GM21447 (cell line): ENCODE data around the gene GPR68.
A peak's percentile ranks its signal among the peaks of the same experiment; 100 is the strongest.
"Not testable (repeated sequence)": the region's sequence is repeated elsewhere in the genome, so short reads cannot be mapped to it uniquely, and the experiment has no call there.

Source experiments
- ATAC-seq: cut with Tn5 transposase; IDR thresholded peaks from one replicate; pipeline ENCODE4 v1.9.1; 2021; ENCODE audit not compliant: unreplicated experiment

GPR68 gene

DNA sequence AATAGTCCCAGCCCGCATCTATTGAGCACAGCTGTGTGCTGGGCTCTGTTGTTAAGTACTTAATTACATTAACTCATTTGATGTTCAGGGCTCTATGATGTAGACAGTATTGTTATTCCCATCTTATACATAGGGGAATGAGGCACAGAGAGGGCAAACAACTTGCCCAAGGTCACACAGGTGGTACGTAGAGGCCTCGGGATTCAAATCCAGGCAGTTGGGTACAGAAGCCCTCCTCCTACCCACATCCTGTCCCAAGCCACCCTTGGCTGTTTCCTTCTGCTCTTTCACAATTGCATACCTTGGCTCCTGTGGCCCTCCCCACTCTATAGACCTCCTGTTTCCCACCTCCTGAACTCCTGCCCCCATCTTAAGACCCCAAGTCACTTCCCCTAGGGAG lies 10.0 kb upstream of the GPR68 start:
- no peak for ATAC-seq

- ATAC-seq = no peak
Observed at GRCh38 chr14:91253795-91254323, 9.4 kb upstream of the GPR68 start.

GRCh38 chr14:91252871-91253794 lies 8.6 kb upstream of the GPR68 start:
- no peak for ATAC-seq

DNA sequence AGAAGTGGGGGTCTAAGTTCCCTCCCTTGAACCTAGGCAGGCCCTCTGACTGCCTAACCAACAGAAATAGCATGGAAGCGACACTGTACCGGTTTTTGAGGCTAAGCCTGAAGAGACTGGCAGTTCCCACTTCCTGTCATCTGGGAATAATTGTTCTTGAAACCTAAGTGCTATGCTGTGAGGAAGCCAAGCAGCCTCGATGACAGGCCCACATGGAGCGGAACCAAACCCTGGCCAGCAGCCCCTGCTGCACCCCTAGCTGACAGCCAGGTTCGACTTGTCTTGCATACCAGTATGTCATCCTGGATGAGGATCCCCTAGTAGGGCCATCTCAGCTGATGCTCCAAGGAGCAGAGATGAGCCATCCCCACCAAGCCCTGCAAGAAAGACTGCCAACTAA lies 6.4 kb upstream of the GPR68 start:
- no peak for ATAC-seq

DNA sequence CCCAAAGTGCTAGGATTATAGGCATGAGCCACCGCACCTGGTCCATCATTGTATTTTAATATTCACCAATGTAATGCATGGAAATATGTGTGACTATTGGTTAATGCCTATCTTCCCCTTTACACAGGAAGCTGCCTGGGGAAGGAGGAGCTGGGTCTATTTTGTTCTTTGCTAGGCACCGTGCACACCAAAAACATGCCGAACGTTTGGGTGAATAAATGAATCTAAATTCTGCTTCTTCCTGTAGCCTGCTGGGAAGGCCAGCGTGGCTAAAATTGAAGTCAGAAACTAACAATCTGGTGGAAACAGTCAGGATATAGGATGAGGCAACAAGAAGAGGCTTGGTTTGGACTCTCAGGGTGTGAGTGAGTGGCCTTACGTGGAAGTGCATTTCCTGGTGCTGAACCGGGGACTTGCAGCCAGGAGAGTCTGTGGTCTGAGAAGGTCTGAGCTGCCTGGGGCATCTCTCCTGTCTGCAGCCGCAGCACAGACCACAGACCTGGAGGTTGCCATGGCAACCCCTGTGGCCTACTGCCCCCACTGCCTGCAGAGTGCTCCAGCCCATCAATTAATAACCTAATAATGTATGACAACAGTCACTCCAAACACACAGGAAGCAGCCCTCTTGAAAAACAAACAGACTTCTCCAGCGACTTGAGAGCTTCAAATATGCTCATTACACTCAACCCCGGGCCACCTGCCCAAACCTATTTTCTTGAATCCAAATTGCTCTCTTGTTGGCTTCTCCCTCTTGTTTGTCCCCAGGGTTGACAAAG lies 5.5 kb upstream of the GPR68 start:
- ATAC-seq = peak; percentile 87

GRCh38 chr14:91246051-91246852 lies 1.7 kb upstream of the GPR68 start:
- no peak for ATAC-seq

DNA sequence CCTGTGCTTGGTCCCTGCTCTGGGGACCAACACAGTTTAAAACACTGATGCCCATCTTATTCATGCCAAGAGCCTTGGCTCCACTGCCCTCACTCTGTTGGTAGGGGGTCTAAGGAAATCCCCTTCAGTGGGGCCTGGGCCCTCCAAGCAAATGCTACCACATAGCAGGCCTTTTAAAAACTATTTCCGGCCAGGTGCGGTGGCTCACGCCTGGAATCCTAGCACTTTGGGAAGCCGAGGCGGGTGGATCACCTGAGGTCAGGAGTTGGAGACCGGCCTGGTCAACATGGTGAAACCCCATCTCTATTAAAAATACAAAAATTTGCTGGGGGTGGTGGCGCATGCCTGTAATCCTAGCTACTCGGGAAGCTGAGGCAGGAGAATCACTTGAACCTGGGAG lies 1.1 kb upstream of the GPR68 start:
- not testable (repeated sequence) for ATAC-seq

- no peak for ATAC-seq
Observed at GRCh38 chr14:91245029-91245428, 525 bp upstream of the GPR68 start.

- no peak for ATAC-seq
Observed at GRCh38 chr14:91243074-91243471, 1.4 kb downstream of the GPR68 start.

DNA sequence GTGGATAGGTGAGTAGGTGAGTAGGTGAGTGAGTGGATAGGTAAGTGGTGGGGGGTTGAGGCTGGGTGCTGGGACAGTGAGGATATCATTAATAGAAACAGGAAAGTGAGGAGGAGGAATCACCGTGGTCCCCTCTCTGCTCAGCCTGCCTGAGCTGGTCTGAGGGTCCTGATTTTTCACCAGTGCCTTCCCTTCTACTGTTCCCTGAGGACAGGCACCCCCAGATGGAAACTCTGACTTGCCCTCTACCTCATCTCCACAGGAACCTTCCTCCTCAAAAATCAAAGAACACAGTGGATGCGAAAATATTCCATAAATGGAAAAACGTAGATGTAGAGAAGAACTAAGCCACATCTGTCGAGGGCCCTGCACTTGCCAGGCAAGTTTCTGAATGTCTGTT lies 1.9 kb downstream of the GPR68 start:
- ATAC-seq = no peak

GRCh38 chr14:91241863-91242262 lies 2.6 kb downstream of the GPR68 start:
- peak; percentile 60 for ATAC-seq

GRCh38 chr14:91238661-91239060 lies 5.8 kb downstream of the GPR68 start:
- no peak for ATAC-seq

- ATAC-seq = no peak
Observed at GRCh38 chr14:91238085-91238484, 6.4 kb downstream of the GPR68 start.

- ATAC-seq = no peak
Observed at GRCh38 chr14:91237219-91237618, 7.3 kb downstream of the GPR68 start.

DNA sequence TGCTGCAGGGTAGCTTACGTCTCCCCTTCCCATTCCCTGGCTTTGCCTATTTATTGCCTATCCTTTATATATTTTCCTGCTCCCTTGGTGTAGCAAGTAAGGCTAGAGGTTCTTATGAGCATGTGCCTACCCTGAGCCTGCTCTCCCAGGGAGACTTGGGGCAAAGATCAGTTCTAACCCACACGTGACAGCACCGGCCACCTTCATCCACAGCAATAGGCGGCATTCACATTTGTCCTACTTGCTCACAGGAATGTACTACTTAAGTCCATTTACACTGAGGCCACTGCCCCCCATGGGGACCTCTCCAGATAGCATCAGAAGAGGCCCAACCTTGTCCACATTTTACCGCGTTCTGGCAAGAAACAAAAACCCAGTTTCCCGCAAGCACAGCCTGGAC lies 8.7 kb downstream of the GPR68 start:
- no peak for ATAC-seq

- ATAC-seq = no peak
Observed at GRCh38 chr14:91234791-91235114, 9.8 kb downstream of the GPR68 start.

DNA sequence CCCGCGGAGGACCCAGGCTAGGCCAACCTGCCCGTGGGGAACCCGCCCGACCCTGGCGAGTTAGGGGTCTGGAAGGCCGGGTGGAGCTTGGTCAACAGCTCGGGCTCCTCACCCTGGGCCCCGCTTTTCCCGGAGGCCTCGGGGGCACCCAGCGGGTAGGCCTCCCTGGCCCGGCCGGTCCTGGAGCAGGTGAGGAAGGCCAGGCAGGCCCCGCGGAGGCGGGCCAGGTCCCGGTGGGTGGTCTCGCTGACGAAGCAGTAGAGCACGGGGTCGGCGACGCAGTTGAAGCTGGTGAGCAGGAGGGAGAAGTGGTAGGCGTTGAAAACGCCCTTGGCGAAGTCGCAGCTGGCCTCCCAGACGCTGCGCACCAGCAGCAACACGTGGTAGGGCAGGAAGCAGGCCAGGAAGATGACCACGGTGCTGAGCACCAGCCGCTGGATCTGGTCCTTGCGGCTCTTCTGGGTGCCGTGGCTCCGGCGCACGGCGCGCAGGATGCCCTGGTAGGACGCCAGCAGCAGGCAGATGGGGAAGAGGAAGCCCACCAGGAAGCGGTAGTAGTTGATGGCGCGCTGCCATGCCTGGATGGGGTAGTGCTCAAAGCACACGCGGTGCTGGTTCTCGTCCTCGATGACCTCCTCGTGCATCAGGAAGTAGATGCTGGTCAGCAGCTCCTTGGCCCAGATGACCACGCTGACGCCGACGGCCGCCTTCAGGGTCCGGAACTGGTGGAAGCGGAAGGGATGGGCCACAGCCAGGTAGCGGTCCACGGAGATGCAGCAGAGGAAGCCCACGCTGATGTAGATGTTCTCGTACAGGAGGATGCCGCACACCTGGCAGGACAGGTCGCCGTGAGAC lies 10.3 kb downstream of the GPR68 start:
- no peak for ATAC-seq

DNA sequence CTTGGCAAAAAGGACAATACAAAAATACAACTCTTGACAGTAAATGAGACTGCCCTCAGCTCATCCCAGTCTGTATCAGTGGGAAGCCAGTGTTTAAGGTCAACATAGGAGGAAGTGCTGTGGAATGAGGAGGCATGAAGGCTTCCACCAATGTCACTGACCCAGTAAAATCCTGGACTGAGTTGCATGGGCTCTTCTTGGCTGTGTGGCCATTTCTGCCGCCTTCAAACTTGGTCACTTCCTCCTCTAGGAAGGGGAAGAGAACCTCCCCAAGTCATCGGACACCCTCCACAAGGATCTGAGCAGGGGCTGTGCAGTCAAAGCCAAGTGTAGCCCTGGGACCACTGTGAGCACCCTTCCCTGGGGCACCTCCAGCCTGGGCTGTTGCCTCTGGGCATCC lies 11.9 kb downstream of the GPR68 start:
- no peak for ATAC-seq

DNA sequence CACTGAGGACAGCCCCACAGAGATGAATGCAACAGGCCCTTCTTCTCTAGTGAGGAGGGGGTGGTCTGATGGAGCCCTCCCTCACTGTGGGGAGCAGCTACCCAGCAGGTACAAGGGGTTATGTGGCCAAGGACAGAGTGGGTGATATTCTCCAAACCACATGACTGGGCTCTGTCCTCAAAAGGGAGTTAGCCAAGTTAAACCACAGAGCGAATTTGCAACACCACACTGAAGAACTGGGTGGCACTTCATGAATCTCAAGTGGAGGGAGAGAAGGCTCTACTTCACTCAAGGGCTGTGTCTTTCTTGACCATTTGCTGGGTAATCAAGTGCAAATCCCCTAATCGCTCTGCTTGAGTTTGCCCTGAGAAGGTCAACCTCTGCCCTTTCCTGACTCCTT lies 12.5 kb downstream of the GPR68 start:
- ATAC-seq = no peak

- no peak for ATAC-seq
Observed at GRCh38 chr14:91231446-91231845, 13.1 kb downstream of the GPR68 start.
